Dermis microvascular lymphatic vessel endothelial cell (primary cell): ENCODE data around the gene APEX1. TPM values are rescaled to one million over a fixed set of nuclear protein-coding genes. Genes with fewer than 3 reads are reported as not detected.
"Not testable (repeated sequence)": the region's sequence is repeated elsewhere in the genome, so short reads cannot be mapped to it uniquely, and the experiment has no call there.

ENCODE experiments used
- DNase-seq, 2 donors: peaks; one replicate each; pipeline versions ENCODE4 v3.0.0 to v3.0.0-alpha.2; 2010; ENCODE audit warnings: low read depth in 2 of 2
- total RNA-seq: library from RNA; depleted of rRNA; stranded (reverse); fragments of >200 nt; gene quantifications from 2 replicates; pipeline ENCODE4 v1.2.1, GENCODE V29; 2014

Gene APEX1
- total RNA-seq, 1 donor from 2014 or later, result 65.7 TPM

- DNase-seq, result no peak
These were observed 19.3 kb upstream of the APEX1 start, which contains the start of gene KLHL33 for GRCh38 chr14:20435582-20436362. TSS of gene KLHL33 (minus strand) at chr14:20436166. CDS start at chr14:20435811, 355 bp downstream.

DNA sequence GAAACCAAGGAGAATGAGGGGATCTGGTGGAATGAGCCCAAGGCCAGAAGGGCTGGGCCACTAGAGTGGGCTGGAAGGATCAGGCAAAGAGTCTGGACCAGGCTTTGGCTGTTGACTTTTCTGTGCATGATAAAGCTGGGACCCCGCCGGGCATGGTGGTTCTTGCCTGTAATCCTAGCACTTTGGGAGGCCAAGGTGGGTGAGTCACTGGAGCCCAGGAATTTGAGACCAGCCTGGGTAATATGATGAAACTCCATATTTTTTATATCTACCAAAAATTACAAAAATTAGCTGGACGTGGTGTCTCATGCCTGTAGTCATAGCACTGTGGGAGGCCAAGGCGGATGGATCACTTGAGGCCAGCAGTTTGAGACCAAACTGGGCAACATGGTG lies 18.7 kb upstream of the APEX1 start:
- DNase-seq, result no peak

DNA sequence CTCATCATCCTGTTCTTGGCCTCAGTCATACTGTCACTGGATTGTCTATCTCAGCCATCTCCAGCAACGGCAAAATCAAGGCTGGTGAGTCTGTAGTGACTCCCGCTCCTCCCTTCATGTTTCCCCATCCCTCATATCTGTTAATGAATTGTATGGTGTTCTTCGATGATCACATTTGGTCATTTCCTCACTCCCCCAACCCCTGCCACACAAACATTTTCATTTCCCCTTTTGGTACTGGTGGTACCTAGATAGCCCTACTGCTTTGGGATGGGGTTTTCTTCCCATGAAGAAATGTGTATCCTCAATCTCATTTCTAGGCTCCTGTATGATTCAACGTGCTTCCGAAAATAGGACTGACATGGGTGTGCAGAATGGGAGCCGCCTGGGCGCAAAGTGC lies 16.4 kb upstream of the APEX1 start:
- no peak for DNase-seq

DNA sequence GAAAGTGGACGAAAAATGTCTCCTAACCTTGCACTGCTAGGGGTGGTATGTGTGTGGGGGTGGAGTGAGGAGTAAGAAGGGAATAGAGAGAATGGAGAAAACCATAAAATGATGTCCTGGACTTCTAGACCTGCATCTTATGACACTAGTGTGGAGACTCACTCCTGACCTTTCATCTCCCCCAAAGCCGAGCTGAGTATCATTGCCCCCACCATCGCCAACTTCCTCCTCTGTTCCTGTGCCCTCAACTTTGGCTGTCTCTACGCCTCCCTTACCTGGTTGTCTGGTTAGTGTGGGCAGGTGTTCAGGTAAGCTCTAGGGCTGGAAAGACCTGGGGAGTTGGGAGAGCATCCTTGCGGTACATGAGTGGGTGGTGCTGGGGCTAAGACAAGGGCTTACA lies 14.6 kb upstream of the APEX1 start:
- DNase-seq, result no peak

GRCh38 chr14:20440882-20441281 lies 14.1 kb upstream of the APEX1 start:
- peak; percentile 27 to 49 for DNase-seq

DNA sequence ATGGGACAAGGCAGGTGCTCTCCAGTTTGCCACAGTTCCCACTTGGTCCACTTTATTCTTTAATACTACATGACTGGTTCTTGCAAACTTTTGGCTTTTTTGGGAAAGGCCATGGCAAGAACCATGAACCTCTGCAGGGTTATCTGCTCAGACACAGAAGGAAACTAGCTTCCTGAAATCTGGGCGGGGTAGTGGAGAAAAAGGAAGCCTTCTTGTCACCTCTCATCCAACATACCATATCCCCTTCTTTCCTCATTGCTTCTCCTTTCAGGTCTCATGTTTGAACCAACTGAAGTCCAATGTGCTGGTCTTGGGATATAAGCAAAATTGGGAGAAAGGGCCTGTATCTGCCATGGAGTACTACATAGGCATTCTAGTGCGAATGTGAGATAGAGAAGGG lies 13.6 kb upstream of the APEX1 start:
- DNase-seq, result no peak

GRCh38 chr14:20443650-20444049 lies 11.4 kb upstream of the APEX1 start:
- not testable (repeated sequence) for DNase-seq

DNA sequence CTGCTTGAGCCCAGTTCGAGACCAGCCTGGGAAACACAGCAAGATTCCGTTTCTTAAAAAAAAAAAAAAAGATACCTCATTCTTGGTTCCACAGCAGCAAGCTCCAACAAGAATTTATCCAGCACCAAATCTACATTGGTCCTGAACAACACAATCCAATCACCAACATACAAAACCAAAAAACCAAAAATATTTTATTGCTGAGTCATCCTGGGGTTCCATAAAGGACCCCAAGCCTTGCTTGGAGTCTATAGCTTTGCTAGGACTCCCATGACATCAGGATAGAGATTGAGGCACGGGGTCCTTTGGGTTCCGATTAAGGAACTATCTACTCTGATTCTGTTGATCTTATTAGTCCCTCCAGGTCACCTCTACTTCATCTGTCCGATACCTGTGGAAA lies 8.1 kb upstream of the APEX1 start:
- DNase-seq, result no peak

DNA sequence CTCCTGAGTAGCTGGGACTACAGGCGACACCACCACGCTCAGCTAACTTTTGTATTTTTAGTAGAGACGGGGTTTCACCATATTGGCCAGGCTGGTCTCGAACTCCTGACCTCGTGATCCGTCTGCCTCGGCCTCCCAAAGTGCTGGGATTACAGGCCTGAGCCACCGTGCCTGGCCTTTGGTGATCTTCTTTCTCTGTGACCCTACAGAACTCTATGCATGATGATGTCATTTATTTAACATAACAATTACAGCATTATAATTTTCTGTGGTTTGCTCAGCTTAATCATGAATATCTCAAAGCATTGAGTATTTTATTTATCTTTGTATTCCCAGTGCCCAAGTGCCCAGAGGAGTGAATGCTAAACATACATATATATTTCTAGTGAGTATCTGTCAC lies 2.2 kb upstream of the APEX1 start:
- not testable (repeated sequence) for DNase-seq

DNA sequence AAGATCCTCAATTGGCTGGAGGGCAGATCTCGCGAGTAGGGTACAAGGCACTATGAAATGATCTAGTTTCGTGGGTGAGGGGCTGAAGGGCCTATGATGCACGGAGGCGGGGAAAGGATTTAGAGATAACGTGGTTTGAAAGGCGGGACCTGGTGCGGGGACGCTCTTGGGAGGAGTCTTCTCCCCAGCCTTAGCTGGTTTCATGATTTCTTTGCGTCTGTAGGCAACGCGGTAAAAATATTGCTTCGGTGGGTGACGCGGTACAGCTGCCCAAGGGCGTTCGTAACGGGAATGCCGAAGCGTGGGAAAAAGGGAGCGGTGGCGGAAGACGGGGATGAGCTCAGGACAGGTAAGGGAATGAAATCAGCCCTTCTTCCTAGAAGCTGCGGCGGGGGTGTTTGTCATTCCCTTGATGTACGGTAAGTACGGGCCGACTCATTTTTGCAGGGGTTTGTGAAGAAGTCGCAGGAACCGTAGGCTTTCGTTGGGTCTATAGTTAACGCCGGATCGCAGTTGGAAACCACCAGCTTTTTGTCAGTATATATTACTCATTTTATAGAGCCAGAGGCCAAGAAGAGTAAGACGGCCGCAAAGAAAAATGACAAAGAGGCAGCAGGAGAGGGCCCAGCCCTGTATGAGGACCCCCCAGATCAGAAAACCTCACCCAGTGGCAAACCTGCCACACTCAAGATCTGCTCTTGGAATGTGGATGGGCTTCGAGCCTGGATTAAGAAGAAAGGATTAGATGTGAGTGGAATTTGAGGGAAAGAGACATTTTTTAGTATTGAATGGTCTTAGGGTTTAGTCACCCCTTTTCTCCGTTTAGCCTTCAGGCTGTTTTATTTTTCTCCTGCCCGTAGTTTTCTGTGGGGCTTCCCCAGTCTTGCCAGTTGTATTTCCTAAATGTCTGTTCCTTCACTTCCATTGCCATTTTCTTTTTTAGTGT lies 602 bp downstream of the APEX1 start:
- DNase-seq, result peak in 1 of 2 donors; percentile 92

- no peak for DNase-seq
These were observed 1.9 kb downstream of the APEX1 start for GRCh38 chr14:20456971-20457370.

GRCh38 chr14:20458031-20458789 lies 3.2 kb downstream of the APEX1 start:
- no peak for DNase-seq

DNA sequence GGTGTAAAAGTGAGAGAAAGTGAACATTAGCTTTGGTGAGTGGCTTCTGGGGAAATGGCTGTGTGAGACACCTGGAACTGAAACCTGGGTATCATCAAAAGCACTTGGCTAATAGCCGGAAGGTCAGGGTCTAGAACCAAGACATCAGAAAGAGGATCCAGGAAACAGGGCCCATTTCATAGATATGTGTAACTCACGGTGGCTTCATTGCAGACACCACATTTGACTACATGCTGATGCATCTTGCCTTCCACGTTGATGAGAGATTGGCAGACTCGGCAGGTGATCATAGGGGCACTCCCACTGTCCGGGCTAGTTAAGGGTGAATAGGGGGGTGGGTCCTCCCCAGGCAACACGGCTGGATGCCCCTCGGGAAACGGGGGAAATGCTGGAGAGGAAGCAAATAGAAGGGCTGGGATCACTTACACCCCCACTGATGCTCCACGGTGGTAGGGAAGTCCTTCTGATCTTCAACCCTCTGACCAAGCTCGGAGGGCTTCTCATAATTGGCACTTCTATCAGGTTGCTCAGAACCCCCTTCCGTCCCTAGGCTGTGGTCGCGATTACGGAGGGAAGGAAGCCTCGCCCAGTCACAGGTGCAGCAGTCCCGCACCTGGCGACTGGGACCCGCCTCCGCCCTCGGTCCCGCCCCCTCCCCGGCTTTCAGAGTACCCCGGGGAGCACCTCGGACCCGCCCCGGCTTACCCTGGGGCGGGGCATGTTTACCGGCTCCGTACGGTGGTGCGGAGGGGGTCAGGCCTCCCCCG lies 5.6 kb downstream of the APEX1 start:
- DNase-seq, result peak in 1 of 2 donors; percentile 7

DNA sequence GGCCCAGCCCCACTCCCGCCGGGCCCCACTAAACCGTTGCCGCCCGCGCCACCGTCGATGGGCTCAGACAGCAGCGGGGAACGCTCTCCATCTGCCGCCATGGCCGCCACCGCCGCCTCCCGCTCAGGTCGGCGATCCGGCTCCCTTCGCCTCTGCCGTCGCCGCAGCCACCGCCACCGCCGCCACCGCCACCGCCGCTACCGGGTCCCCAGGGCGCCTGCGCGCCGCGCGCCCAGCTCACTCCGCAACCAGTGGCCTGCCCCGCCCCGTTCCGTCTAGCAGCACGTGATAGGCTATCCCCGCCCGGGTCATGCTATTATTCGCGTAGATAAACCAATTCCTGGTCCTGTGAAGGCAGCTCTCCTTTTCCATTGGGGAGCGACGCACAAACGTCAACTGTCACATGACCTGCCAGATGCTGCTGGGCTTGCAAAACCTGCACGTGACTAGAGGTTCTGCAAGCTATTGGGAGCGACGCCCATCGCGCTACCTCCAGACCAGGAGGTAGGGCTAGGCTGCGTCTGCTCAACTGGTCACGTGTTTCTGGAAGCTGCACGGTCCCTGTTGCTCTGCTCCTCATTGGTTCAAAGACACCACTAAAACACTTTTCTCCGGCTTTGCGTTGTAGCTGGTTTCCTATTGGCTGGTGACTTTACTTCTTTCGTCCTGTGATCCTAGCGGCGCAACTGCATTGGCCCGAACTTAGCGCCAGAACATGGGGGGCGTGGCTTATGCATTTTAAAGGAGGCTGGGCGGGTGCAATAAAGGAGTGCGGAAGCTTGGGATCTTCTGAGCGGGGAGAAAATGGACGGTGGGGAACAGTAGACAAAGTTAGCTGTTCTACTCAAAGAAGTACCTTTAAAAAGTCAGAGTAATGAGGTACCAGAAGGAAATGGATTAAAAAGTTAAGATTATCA lies 6.5 kb downstream of the APEX1 start, which contains the start of gene PIP4P1:
TSS of gene PIP4P1 (minus strand) at position 210 of the 917 bp plus-strand sequence. CDS start at position 101, 109 bp downstream.
- peak; percentile 100 for DNase-seq

DNA sequence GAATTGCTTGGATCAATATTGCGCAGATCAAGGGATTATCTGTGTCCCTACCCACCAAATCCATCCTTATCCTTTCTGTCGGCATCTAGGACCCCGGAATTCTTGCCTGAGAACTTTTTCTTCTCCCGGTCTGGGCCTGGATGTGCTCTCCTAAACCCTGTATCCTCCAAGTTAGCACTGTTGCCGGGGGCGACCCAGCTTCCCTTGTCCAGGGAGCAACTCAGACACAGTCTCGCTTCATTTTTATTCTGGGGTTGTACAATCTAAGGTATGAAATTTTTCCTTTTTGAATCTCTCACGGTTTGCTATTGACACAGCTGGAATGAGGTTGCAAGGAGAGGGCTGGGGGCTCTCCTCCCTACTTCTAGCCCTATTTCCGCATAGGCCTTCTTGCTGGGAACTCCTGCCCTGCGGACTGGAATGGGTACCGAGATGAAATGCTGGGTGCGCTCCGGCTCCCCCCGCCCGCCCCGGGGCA lies 13.8 kb downstream of the APEX1 start:
- DNase-seq, result no peak

- DNase-seq, result peak; percentile 89 to 93
These were observed 14.3 kb downstream of the APEX1 start, which contains the start of gene PNP for GRCh38 chr14:20469242-20469889. TSS of gene PNP (plus strand) at chr14:20469406. CDS start at chr14:20469525, 119 bp downstream.

DNA sequence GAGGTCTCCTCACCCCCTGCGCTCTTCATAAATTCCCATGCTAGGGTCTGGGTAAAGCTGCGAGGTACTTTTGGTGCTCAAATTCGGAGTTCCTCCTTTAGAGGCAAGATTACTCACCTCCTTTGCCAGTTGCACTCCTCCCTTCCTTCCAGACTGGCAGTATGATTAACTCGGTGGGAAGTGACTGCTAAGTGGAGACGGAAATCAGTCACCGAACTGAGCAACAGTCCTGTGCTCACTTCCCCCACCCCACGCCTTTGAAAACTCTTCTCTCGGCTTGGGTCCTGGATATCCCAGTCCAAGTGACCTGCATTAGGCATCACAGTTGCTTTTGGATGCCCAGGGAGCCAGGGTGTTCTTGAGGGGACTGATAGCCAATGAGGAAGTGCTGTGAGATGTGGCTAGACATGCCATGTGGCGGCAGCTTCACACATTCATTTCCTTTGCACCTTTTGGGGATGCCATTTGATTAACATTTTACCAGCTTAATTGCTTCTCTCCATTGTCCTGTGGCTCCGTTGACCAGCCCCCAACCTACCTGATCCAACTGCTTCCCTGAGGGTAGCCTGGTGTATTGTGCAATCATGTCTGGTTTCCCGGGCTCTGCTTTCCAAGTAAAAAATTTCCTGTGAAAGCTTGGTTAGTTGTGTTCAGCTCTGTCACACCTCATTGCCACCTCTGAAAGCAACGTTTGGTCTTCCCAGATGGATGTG lies 15.0 kb downstream of the APEX1 start:
- peak; percentile 27 to 85 for DNase-seq

DNA sequence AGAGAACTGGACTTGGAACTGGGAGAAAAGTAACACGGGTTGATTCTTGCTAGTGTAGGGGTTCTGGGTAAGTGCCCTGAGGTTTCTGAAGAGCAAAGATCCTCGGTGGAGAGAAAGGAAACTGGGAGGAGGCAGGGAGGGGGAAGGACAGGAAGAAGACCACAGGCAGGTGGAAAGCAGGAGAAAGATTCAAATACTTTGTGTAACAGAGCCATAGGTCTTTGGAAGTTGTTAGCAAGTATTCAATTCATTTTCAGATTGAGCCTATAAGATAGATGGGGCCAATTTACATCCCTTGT lies 15.5 kb downstream of the APEX1 start:
- no peak for DNase-seq
